ENCODE data around the gene GLCCI1.
A peak's percentile ranks its signal among the peaks of the same experiment; 100 is the strongest.

GLCCI1 gene

GRCh38 chr7:8003077-8003476 lies 34.5 kb downstream of the GLCCI1 start:
- Histone ChIP-seq H3K4me3 (ENCODE audit: low read depth, low read length) (no peak overlapping the region), H2AK5ac (ENCODE audit: low read length) (no peak overlapping the region), H3K36me3 (ENCODE audit: control insufficient read depth in 1 of 2, insufficient read depth in 2 of 2, low read length in 2 of 2) (peaks cover 2 to 4% of the 10 kb centered on the region in 2 experiments), H3K79me2 (ENCODE audit: control insufficient read depth, insufficient read depth, low read length, poor library complexity) (no peaks in the 10 kb centered on the region), H3K4me2 (ENCODE audit: low read length) (no peak overlapping the region), H3K4ac (ENCODE audit: low read depth, low read length) (no peak overlapping the region), H3K23ac (ENCODE audit: low read length) (no peak overlapping the region), H3K18ac (ENCODE audit: low read length) (no peak overlapping the region), H3K9me3 (ENCODE audit: insufficient read depth, low read depth, low read length) (no peaks in the 10 kb centered on the region), H3K4me1 (ENCODE audit: control insufficient read depth in 1 of 2, insufficient read depth in 2 of 2, low read length in 2 of 2) (no peaks in the 10 kb centered on the region), H3K14ac (ENCODE audit: low read length) (no peak overlapping the region), H3K9ac (ENCODE audit: low read length) (no peak overlapping the region), H2BK12ac (ENCODE audit: low read length) (no peak overlapping the region), H3K79me1 (ENCODE audit: low read length) (no peaks in the 10 kb centered on the region), H4K12ac (ENCODE audit: low read depth, low read length) (no peak overlapping the region), H2BK120ac (ENCODE audit: insufficient read depth, low read length, poor library complexity) (no peak overlapping the region), H4K91ac (ENCODE audit: low read depth, low read length) (no peak overlapping the region), H4K8ac (ENCODE audit: low read depth, low read length) (no peak overlapping the region), H3K27ac (ENCODE audit: low read depth, low read length) (no peak overlapping the region), H3K27me3 (ENCODE audit: insufficient read depth, low read length) (no peaks in the 10 kb centered on the region), H2BK5ac (ENCODE audit: low read depth, low read length, poor library complexity) (no peak overlapping the region), H2AFZ (ENCODE audit: insufficient read depth, low read length, poor library complexity) (no peak overlapping the region)
- DNase-seq, result no peak
- no CpG with 5 or more reads among the region's 3 CpGs for WGBS (ENCODE audit: extremely low coverage, insufficient coverage, insufficient read length)

GRCh38 chr7:8005279-8005678 lies 36.7 kb downstream of the GLCCI1 start:
- Histone ChIP-seq H3K36me3 (ENCODE audit: control insufficient read depth in 1 of 2, insufficient read depth in 2 of 2, low read length in 2 of 2) (peaks cover 2 to 4% of the 10 kb centered on the region in 2 experiments), H3K4ac (ENCODE audit: low read depth, low read length) (no peak overlapping the region), H3K4me1 (ENCODE audit: control insufficient read depth in 1 of 2, insufficient read depth in 2 of 2, low read length in 2 of 2) (no peaks in the 10 kb centered on the region), H3K23ac (ENCODE audit: low read length) (no peak overlapping the region), H4K8ac (ENCODE audit: low read depth, low read length) (no peak overlapping the region), H2BK5ac (ENCODE audit: low read depth, low read length, poor library complexity) (no peak overlapping the region), H3K4me2 (ENCODE audit: low read length) (no peak overlapping the region), H3K9ac (ENCODE audit: low read length) (no peak overlapping the region), H4K12ac (ENCODE audit: low read depth, low read length) (no peak overlapping the region), H3K14ac (ENCODE audit: low read length) (no peak overlapping the region), H3K79me1 (ENCODE audit: low read length) (no peaks in the 10 kb centered on the region), H2BK12ac (ENCODE audit: low read length) (no peak overlapping the region), H3K9me3 (ENCODE audit: insufficient read depth, low read depth, low read length) (no peaks in the 10 kb centered on the region), H2AFZ (ENCODE audit: insufficient read depth, low read length, poor library complexity) (no peak overlapping the region), H3K18ac (ENCODE audit: low read length) (no peak overlapping the region), H2AK5ac (ENCODE audit: low read length) (no peak overlapping the region), H3K4me3 (ENCODE audit: low read depth, low read length) (no peak overlapping the region), H3K79me2 (ENCODE audit: control insufficient read depth, insufficient read depth, low read length, poor library complexity) (no peaks in the 10 kb centered on the region), H3K27ac (ENCODE audit: low read depth, low read length) (no peak overlapping the region), H3K27me3 (ENCODE audit: insufficient read depth, low read length) (no peaks in the 10 kb centered on the region), H2BK120ac (ENCODE audit: insufficient read depth, low read length, poor library complexity) (no peak overlapping the region), H4K91ac (ENCODE audit: low read depth, low read length) (no peak overlapping the region)
- WGBS (ENCODE audit: extremely low coverage, insufficient coverage, insufficient read length), result no CpG with 5 or more reads among the region's 1 CpG
- DNase-seq, result no peak

- H3K4ac ChIP-seq (ENCODE audit: low read depth, low read length), result no peak overlapping the region
- H2AK5ac ChIP-seq (ENCODE audit: low read length), result no peak overlapping the region
- no peaks in the 10 kb centered on the region for H3K36me3 ChIP-seq (ENCODE audit: control insufficient read depth in 1 of 2, insufficient read depth in 2 of 2, low read length in 2 of 2)
- no peak overlapping the region for H3K23ac ChIP-seq (ENCODE audit: low read length)
- H2BK120ac ChIP-seq (ENCODE audit: insufficient read depth, low read length, poor library complexity), result no peak overlapping the region
- DNase-seq, result peak in 1 of 2 donors; percentile 82
- no peak overlapping the region for H3K9ac ChIP-seq (ENCODE audit: low read length)
- H4K8ac ChIP-seq (ENCODE audit: low read depth, low read length), result no peak overlapping the region
- no peak overlapping the region for H2BK5ac ChIP-seq (ENCODE audit: low read depth, low read length, poor library complexity)
- H4K12ac ChIP-seq (ENCODE audit: low read depth, low read length), result no peak overlapping the region
- H3K9me3 ChIP-seq (ENCODE audit: insufficient read depth, low read depth, low read length), result no peaks in the 10 kb centered on the region
- no peak overlapping the region for H3K4me2 ChIP-seq (ENCODE audit: low read length)
- no peak overlapping the region for H4K91ac ChIP-seq (ENCODE audit: low read depth, low read length)
- H3K27me3 ChIP-seq (ENCODE audit: insufficient read depth, low read length), result no peaks in the 10 kb centered on the region
- no peak overlapping the region for H3K14ac ChIP-seq (ENCODE audit: low read length)
- no peaks in the 10 kb centered on the region for H3K79me1 ChIP-seq (ENCODE audit: low read length)
- no peak overlapping the region for H3K18ac ChIP-seq (ENCODE audit: low read length)
- no peak overlapping the region for H2AFZ ChIP-seq (ENCODE audit: insufficient read depth, low read length, poor library complexity)
- H3K79me2 ChIP-seq (ENCODE audit: control insufficient read depth, insufficient read depth, low read length, poor library complexity), result no peaks in the 10 kb centered on the region
- H2BK12ac ChIP-seq (ENCODE audit: low read length), result no peak overlapping the region
- H3K27ac ChIP-seq (ENCODE audit: low read depth, low read length), result no peak overlapping the region
- H3K4me1 ChIP-seq (ENCODE audit: control insufficient read depth in 1 of 2, insufficient read depth in 2 of 2, low read length in 2 of 2), result no peaks in the 10 kb centered on the region
- no peak overlapping the region for H3K4me3 ChIP-seq (ENCODE audit: low read depth, low read length)
Observed at GRCh38 chr7:8014399-8014798, 45.8 kb downstream of the GLCCI1 start.

DNA sequence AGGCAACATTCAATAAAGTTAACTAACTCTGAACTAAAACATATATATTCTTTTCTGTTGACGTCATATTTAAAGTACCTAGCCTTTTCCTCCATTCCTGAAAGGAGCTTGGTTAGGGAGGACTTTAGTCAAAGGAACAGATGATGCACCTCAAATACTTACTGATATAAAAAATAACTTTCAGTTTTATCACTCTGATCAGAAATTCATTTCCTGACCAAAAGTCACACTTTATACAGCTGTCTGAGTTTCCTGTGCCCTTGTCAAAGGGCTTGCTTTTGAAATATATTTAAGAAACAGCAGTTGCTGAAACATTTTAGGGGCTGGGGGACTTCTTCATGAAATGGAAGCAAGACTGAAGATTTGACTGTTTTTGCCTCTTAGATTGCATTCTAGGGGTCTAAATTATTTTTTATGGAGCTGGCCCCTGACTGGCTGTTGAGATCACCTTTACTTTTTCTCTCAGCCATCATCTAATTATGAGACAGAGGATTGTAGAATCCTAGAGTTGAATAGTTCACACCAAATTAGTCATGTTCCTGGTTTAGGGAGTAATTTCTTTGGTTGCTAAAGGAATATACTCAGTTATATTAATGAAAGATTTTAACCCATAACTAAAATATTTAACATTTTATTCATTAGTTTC lies 46.6 kb downstream of the GLCCI1 start:
- Histone ChIP-seq H3K27me3 (ENCODE audit: insufficient read depth, low read length) (no peaks in the 10 kb centered on the region), H4K12ac (ENCODE audit: low read depth, low read length) (no peak overlapping the region), H4K91ac (ENCODE audit: low read depth, low read length) (no peak overlapping the region), H2AFZ (ENCODE audit: insufficient read depth, low read length, poor library complexity) (no peak overlapping the region), H3K9ac (ENCODE audit: low read length) (no peak overlapping the region), H2BK12ac (ENCODE audit: low read length) (no peak overlapping the region), H2AK5ac (ENCODE audit: low read length) (no peak overlapping the region), H3K14ac (ENCODE audit: low read length) (no peak overlapping the region), H3K4me3 (ENCODE audit: low read depth, low read length) (no peak overlapping the region), H3K4me1 (ENCODE audit: control insufficient read depth in 1 of 2, insufficient read depth in 2 of 2, low read length in 2 of 2) (no peaks in the 10 kb centered on the region), H3K9me3 (ENCODE audit: insufficient read depth, low read depth, low read length) (no peaks in the 10 kb centered on the region), H2BK120ac (ENCODE audit: insufficient read depth, low read length, poor library complexity) (no peak overlapping the region), H3K18ac (ENCODE audit: low read length) (no peak overlapping the region), H3K79me2 (ENCODE audit: control insufficient read depth, insufficient read depth, low read length, poor library complexity) (no peaks in the 10 kb centered on the region), H2BK5ac (ENCODE audit: low read depth, low read length, poor library complexity) (no peak overlapping the region), H3K79me1 (ENCODE audit: low read length) (no peaks in the 10 kb centered on the region), H3K4ac (ENCODE audit: low read depth, low read length) (no peak overlapping the region), H3K23ac (ENCODE audit: low read length) (no peak overlapping the region), H4K8ac (ENCODE audit: low read depth, low read length) (no peak overlapping the region), H3K27ac (ENCODE audit: low read depth, low read length) (no peak overlapping the region), H3K4me2 (ENCODE audit: low read length) (no peak overlapping the region), H3K36me3 (ENCODE audit: control insufficient read depth in 1 of 2, insufficient read depth in 2 of 2, low read length in 2 of 2) (no peaks in the 10 kb centered on the region)
- DNase-seq, result peak in 1 of 2 donors; percentile 33
- no CpG with 5 or more reads among the region's 1 CpG for WGBS (ENCODE audit: extremely low coverage, insufficient coverage, insufficient read length)

All from trophoblast cell (in vitro differentiated cells and primary cell).